Measurements from ENCODE around the gene ACTA1. TPM values are rescaled to one million over a fixed set of nuclear protein-coding genes. Genes with fewer than 3 reads are reported as not detected.

The ACTA1 gene
- total RNA-seq, 1 donor, result not detected

- H3K79me2 ChIP-seq (ENCODE audit: insufficient read depth, low read length), result no peaks in the 10 kb centered on the region
- peaks cover 56% of the 10 kb centered on the region for H3K27me3 ChIP-seq (ENCODE audit: insufficient read depth, low read length)
- peaks cover 9% of the 10 kb centered on the region for H3K4me1 ChIP-seq (ENCODE audit: insufficient read depth, low read length)
- DNase-seq (ENCODE audit: insufficient read length, low spot score, missing footprints), result no peak
- TF ChIP-seq, protein P1, sequence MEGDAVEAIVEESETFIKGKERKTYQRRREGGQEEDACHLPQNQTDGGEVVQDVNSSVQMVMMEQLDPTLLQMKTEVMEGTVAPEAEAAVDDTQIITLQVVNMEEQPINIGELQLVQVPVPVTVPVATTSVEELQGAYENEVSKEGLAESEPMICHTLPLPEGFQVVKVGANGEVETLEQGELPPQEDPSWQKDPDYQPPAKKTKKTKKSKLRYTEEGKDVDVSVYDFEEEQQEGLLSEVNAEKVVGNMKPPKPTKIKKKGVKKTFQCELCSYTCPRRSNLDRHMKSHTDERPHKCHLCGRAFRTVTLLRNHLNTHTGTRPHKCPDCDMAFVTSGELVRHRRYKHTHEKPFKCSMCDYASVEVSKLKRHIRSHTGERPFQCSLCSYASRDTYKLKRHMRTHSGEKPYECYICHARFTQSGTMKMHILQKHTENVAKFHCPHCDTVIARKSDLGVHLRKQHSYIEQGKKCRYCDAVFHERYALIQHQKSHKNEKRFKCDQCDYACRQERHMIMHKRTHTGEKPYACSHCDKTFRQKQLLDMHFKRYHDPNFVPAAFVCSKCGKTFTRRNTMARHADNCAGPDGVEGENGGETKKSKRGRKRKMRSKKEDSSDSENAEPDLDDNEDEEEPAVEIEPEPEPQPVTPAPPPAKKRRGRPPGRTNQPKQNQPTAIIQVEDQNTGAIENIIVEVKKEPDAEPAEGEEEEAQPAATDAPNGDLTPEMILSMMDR (IDR thresholded peaks at IDR 0.05; ENCODE audit: extremely low read depth, low read depth, low read length), result no peak
- no peaks in the 10 kb centered on the region for H3K36me3 ChIP-seq (ENCODE audit: insufficient read depth, low read length)
- H3K4me3 ChIP-seq (ENCODE audit: insufficient read depth, low read length), result no peak overlapping the region
- H4K20me1 ChIP-seq (ENCODE audit: insufficient read depth, low read length), result no peaks in the 10 kb centered on the region
- no peak overlapping the region for H3K4me2 ChIP-seq (ENCODE audit: insufficient read depth, low read length)
- no peak overlapping the region for H2AFZ ChIP-seq (ENCODE audit: low read length)
- no peak overlapping the region for H3K27ac ChIP-seq (ENCODE audit: low read depth, low read length)
- no peaks in the 10 kb centered on the region for H3K9me3 ChIP-seq (ENCODE audit: low read depth, low read length)
These were observed 2.3 kb upstream of the ACTA1 start for GRCh38 chr1:229436201-229436600.

- Histone ChIP-seq H3K27ac (ENCODE audit: low read depth, low read length) (no peak overlapping the region), H3K79me2 (ENCODE audit: insufficient read depth, low read length) (no peaks in the 10 kb centered on the region), H3K4me1 (ENCODE audit: insufficient read depth, low read length) (no peaks in the 10 kb centered on the region), H2AFZ (ENCODE audit: low read length) (no peak overlapping the region), H3K4me2 (ENCODE audit: insufficient read depth, low read length) (no peak overlapping the region), H3K4me3 (ENCODE audit: insufficient read depth, low read length) (no peak overlapping the region), H4K20me1 (ENCODE audit: insufficient read depth, low read length) (no peaks in the 10 kb centered on the region), H3K36me3 (ENCODE audit: insufficient read depth, low read length) (no peaks in the 10 kb centered on the region), H3K27me3 (ENCODE audit: insufficient read depth, low read length) (peaks cover 72% of the 10 kb centered on the region), H3K9me3 (ENCODE audit: low read depth, low read length) (no peaks in the 10 kb centered on the region)
- no peak for DNase-seq (ENCODE audit: insufficient read length, low spot score, missing footprints)
- TF ChIP-seq, protein P1 (IDR thresholded peaks at IDR 0.05; ENCODE audit: extremely low read depth, low read depth, low read length), result no peak
These were observed 752 bp upstream of the ACTA1 start for GRCh38 chr1:229434641-229435051.

DNA sequence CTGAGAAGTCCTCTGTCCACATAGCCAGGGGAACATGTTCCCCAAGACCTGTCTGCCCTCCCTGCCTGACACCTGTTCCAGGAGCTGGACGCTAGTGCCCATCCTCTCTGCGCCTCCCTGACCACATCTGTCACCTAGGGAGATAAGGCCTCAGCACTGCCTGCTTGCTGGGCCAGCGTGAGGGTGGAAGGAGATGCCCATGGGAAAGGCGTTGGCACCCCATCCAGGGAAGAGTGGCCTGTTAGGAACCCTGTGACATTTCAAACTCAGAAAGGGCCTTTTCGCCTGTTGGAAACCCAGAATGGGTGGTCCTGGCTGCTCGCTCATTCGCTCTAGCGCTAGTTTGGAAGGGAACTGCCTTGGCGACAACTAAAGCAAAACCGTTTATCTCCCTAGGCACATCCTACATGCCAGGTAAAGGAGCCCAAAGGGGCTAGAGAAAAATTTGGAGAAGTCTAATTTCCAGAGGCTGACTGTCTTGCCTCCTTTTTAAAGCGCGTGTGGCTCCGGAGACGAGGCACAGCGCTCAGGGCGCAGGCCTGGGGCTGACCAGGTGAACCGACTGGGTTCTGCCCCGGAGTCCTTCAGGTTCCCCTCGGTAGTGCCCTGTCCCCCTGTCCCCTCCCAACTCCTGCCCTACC, 410 bp downstream of the ACTA1 start:
- H3K27me3 ChIP-seq (ENCODE audit: insufficient read depth, low read length), result peaks cover 73% of the 10 kb centered on the region
- H3K79me2 ChIP-seq (ENCODE audit: insufficient read depth, low read length), result no peaks in the 10 kb centered on the region
- no peaks in the 10 kb centered on the region for H3K9me3 ChIP-seq (ENCODE audit: low read depth, low read length)
- no peak overlapping the region for H3K4me2 ChIP-seq (ENCODE audit: insufficient read depth, low read length)
- TF ChIP-seq, protein P1 (IDR thresholded peaks at IDR 0.05; ENCODE audit: extremely low read depth, low read depth, low read length), result no peak
- no peaks in the 10 kb centered on the region for H3K4me1 ChIP-seq (ENCODE audit: insufficient read depth, low read length)
- no peaks in the 10 kb centered on the region for H4K20me1 ChIP-seq (ENCODE audit: insufficient read depth, low read length)
- no peak overlapping the region for H3K4me3 ChIP-seq (ENCODE audit: insufficient read depth, low read length)
- DNase-seq (ENCODE audit: insufficient read length, low spot score, missing footprints), result peak; percentile 73
- H3K36me3 ChIP-seq (ENCODE audit: insufficient read depth, low read length), result no peaks in the 10 kb centered on the region
- H3K27ac ChIP-seq (ENCODE audit: low read depth, low read length), result no peak overlapping the region
- no peak overlapping the region for H2AFZ ChIP-seq (ENCODE audit: low read length)

- no peaks in the 10 kb centered on the region for H3K4me1 ChIP-seq (ENCODE audit: insufficient read depth, low read length)
- no peak overlapping the region for H3K4me2 ChIP-seq (ENCODE audit: insufficient read depth, low read length)
- no peak overlapping the region for H2AFZ ChIP-seq (ENCODE audit: low read length)
- H3K9me3 ChIP-seq (ENCODE audit: low read depth, low read length), result no peaks in the 10 kb centered on the region
- TF ChIP-seq, protein P1 (IDR thresholded peaks at IDR 0.05; ENCODE audit: extremely low read depth, low read depth, low read length), result no peak
- no peak overlapping the region for H3K27ac ChIP-seq (ENCODE audit: low read depth, low read length)
- no peak overlapping the region for H3K4me3 ChIP-seq (ENCODE audit: insufficient read depth, low read length)
- no peaks in the 10 kb centered on the region for H3K79me2 ChIP-seq (ENCODE audit: insufficient read depth, low read length)
- peak; percentile 75 for DNase-seq (ENCODE audit: insufficient read length, low spot score, missing footprints)
- H3K27me3 ChIP-seq (ENCODE audit: insufficient read depth, low read length), result peaks cover 75% of the 10 kb centered on the region
- H3K36me3 ChIP-seq (ENCODE audit: insufficient read depth, low read length), result no peaks in the 10 kb centered on the region
- no peaks in the 10 kb centered on the region for H4K20me1 ChIP-seq (ENCODE audit: insufficient read depth, low read length)
These were observed 989 bp downstream of the ACTA1 start for GRCh38 chr1:229432905-229433304.
